HepG2 (cell line): ENCODE data around the gene ITSN2. TPM values are rescaled to one million over a fixed set of nuclear protein-coding genes. Genes with fewer than 3 reads are reported as not detected.

Experiments used
- ATAC-seq: fragments of 200-7000 bp; cut with Tn5 transposase; 3 replicates; pipeline ENCODE4 v1.9.1; 2020; ENCODE audit warnings: mild to moderate bottlenecking, moderate library complexity
- Bru-seq: library from RNA; stranded (reverse); fragments of 400-500 nt; gene quantifications from one replicate; lab custom pipeline; 2021; lab: Mats Ljungman, UMichigan
- BruChase-seq, 2 experiments: library from RNA; stranded (reverse); fragments of 400-500 nt; gene quantifications; one replicate each; lab custom pipeline; 2021; lab: Mats Ljungman, UMichigan
- BruUV-seq: library from RNA; stranded (reverse); fragments of 400-500 nt; replicated peaks from 2 replicates; lab custom pipeline; 2021; lab: Mats Ljungman, UMichigan
- CTCF ChIA-PET: fragments of 300-600 bp; formaldehyde crosslinking; extraction: SDS; loops from one replicate; lab custom pipeline; 2021; ENCODE audit warnings: low total read pairs, inconsistent platforms, low intra/inter-chr PET ratio; lab: Yijun Ruan, JAX
- POLR2A ChIA-PET: fragments of 350-600 bp; sonication (Branson Sonifier 250); formaldehyde crosslinking; loops from one replicate; lab custom pipeline; 2020; ENCODE audit warnings: antibody characterized with exemption, inconsistent platforms; lab: Yijun Ruan, JAX
- DNase-seq: peaks from one replicate; pipeline ENCODE4 v3.0.0-alpha.2; 2015; ENCODE audit warnings: low spot score
- FAIRE-seq: peaks from 3 replicates; lab custom pipeline; 2011; peaks lifted over from hg19 to GRCh38; lab: Jason Lieb, UNC
- H2AFZ ChIP-seq: one replicate; pipeline ENCODE4 v1.6.1; 2011; ENCODE audit warnings: low read length, inconsistent platforms
- H3K27ac ChIP-seq: fragments of 300-600 bp; 3 replicates; pipeline ENCODE4 v1.8.0; 2011; ENCODE audit warnings: mixed run types, mild to moderate bottlenecking, mixed read lengths, low read length, inconsistent platforms; ENCODE audit not compliant: insufficient read depth; ENCODE audit errors: extremely low read length
- H3K27me3 ChIP-seq, 2 experiments: fragments of 200-600 bp in 1 of 2; 2 replicates in 1 of 2; 3 replicates in 1 of 2; pipeline versions ENCODE4 v1.6.0 to v1.8.0; 2011; ENCODE audit warnings: low read length in 2 of 2, mild to moderate bottlenecking in 2 of 2, moderate library complexity in 2 of 2, inconsistent platforms in 1 of 2; ENCODE audit not compliant: insufficient read depth in 2 of 2, control insufficient read depth in 1 of 2
- H3K36me3 ChIP-seq, 2 experiments: fragments of 200-600 bp in 1 of 2; replicated peaks in 1 of 2; 2 replicates in 1 of 2; 3 replicates in 1 of 2; pipeline versions ENCODE4 v1.5.1 to v1.8.0; 2011; ENCODE audit warnings: low read length in 2 of 2, inconsistent platforms in 1 of 2; ENCODE audit not compliant: insufficient read depth in 2 of 2, control insufficient read depth in 1 of 2
- H3K4me1 ChIP-seq: 2 replicates; pipeline ENCODE4 v1.5.1; 2012; ENCODE audit warnings: low read length, inconsistent platforms; ENCODE audit not compliant: insufficient read depth
- H3K4me2 ChIP-seq: 2 replicates; pipeline ENCODE4 v1.6.0; 2011; ENCODE audit warnings: low read depth, low read length, inconsistent platforms
- H3K4me3 ChIP-seq, 3 experiments: fragments of 200-600 bp in 1 of 3; sonication (generic), shearing (Covaris generic) in 1 of 3; replicated peaks in 1 of 3; 2 replicates each; pipeline ENCODE4 v1.5.1; 2011 to 2016; ENCODE audit warnings: low read length in 3 of 3, inconsistent platforms in 2 of 3, low read depth in 2 of 3, mild to moderate bottlenecking in 2 of 3, control low read depth in 1 of 3, mixed read lengths in 1 of 3; ENCODE audit not compliant: insufficient read depth in 1 of 3
- H3K79me2 ChIP-seq: one replicate; pipeline ENCODE4 v1.6.1; 2011; ENCODE audit warnings: low read length, inconsistent platforms; ENCODE audit not compliant: insufficient read depth
- H3K9ac ChIP-seq: 2 replicates; pipeline ENCODE4 v1.6.0; 2011; ENCODE audit warnings: mild to moderate bottlenecking, low read depth, low read length, inconsistent platforms; ENCODE audit not compliant: insufficient read depth
- H3K9me3 ChIP-seq: 2 replicates; pipeline ENCODE4 v1.5.1; 2012; ENCODE audit warnings: mild to moderate bottlenecking, low read length
- H4K20me1 ChIP-seq: 2 replicates; pipeline ENCODE4 v1.6.0; 2011; ENCODE audit warnings: inconsistent platforms, mild to moderate bottlenecking, low read length, moderate library complexity; ENCODE audit not compliant: insufficient read depth
- ARNT2 ChIP-seq: sonication (generic); formaldehyde crosslinking; IDR thresholded peaks from 2 replicates; pipeline ENCODE4 v1.8.0; 2022; ENCODE audit warnings: mild to moderate bottlenecking, low read depth, missing genetic modification reagents, moderate library complexity
- CAMTA2 ChIP-seq: sonication (generic); formaldehyde crosslinking; IDR thresholded peaks from 2 replicates; pipeline ENCODE4 v1.4.0; 2020; ENCODE audit warnings: mild to moderate bottlenecking, missing genetic modification reagents, borderline replicate concordance
- ETV5 ChIP-seq: IDR thresholded peaks from 2 replicates; pipeline ENCODE4 v1.6.1; 2018; ENCODE audit warnings: missing biosample characterization, missing genetic modification reagents, inconsistent platforms, borderline replicate concordance
- IRX3 ChIP-seq: sonication (generic); formaldehyde crosslinking; IDR thresholded peaks from 2 replicates; pipeline ENCODE4 v1.8.1; 2023; ENCODE audit warnings: mild to moderate bottlenecking, low read depth, missing genetic modification reagents, borderline replicate concordance
- MTF2 ChIP-seq: sonication (generic); formaldehyde crosslinking; IDR thresholded peaks from 2 replicates; pipeline ENCODE4 v1.5.0; 2020; ENCODE audit warnings: missing genetic modification reagents, borderline replicate concordance
- RBAK ChIP-seq: sonication (generic); formaldehyde crosslinking; IDR thresholded peaks from 2 replicates; pipeline ENCODE4 v1.5.1; 2020; ENCODE audit warnings: mild to moderate bottlenecking, missing genetic modification reagents
- TCF7L2 ChIP-seq: IDR thresholded peaks from 2 replicates; pipeline ENCODE4 v1.6.1; 2011; ENCODE audit warnings: mild to moderate bottlenecking, low read depth, low read length, moderate library complexity
- ZBTB8A ChIP-seq: sonication (generic); formaldehyde crosslinking; IDR thresholded peaks from 2 replicates; pipeline ENCODE4 v1.4.0; 2020; ENCODE audit warnings: mild to moderate bottlenecking, low read depth, missing genetic modification reagents, borderline replicate concordance
- ZNF235 ChIP-seq: sonication (generic); formaldehyde crosslinking; IDR thresholded peaks from 2 replicates; pipeline ENCODE4 v1.8.1; 2023; ENCODE audit warnings: mild to moderate bottlenecking, missing genetic modification reagents, borderline replicate concordance
- WGBS: methylation state at CpG from one replicate; pipeline ENCODE4 v1.1.6; 2017; ENCODE audit warnings: low lambda C conversion rate; 5-methylcytosine and 5-hydroxymethylcytosine counted together
- in situ Hi-C: cut with HindIII; loops from 2 replicates; pipeline ENCODE4 v1.10.0; 2017; ENCODE audit warnings: low pct_unique_long_range_greater_than_20kb; ENCODE audit not compliant: extremely low pct_ligation_motif_present
- intact Hi-C: fragments of 100-400 bp; cut with micrococcal nuclease; formaldehyde crosslinking; loops from one replicate; pipeline ENCODE4 v1.10.0; 2022; ENCODE audit not compliant: unreplicated experiment
- long read RNA-seq, 2 experiments: library from RNA in 1 of 2; library from polyadenylated mRNA in 1 of 2; stranded (forward) in 1 of 2; unstranded in 1 of 2; transcript quantifications; one replicate each; pipeline ENCODE4 v2.0.0, GENCODE V29; 2019 to 2022
- polyA minus RNA-seq, 3 experiments: library from RNA; depleted of rRNA, polyadenylated mRNA; stranded (reverse); fragments of >200 nt; gene quantifications; 2 replicates each; pipeline ENCODE4 v1.2.3, GENCODE V29; 2011; ENCODE audit warnings: low replicate concordance in 1 of 3
- polyA plus RNA-seq, 8 experiments: library from polyadenylated mRNA; depleted of rRNA in 3 of 8; stranded (reverse) in 7 of 8; unstranded in 1 of 8; fragments of >200 nt; fragmentation: Illumina TruSeq in 4 of 8; extraction: Trizol in 4 of 8; gene quantifications; 2 replicates each; pipeline versions ENCODE4 v1.2.1 to v1.2.3, GENCODE V29; 2011 to 2016; ENCODE audit warnings: low read depth in 4 of 8, missing spikeins in 1 of 8, mixed read lengths in 1 of 8; ENCODE audit not compliant: insufficient read depth in 1 of 8
- total RNA-seq, 5 experiments: library from RNA; depleted of rRNA; stranded (reverse); fragments of >200 nt; fragmentation: Illumina TruSeq; extraction: Trizol; gene quantifications; 2 replicates each; pipeline ENCODE4 v1.2.3, GENCODE V29; 2016; ENCODE audit warnings: low read depth in 1 of 5
- TF ChIP-seq, protein P1 (sequence below): sonication (generic); formaldehyde crosslinking; IDR thresholded peaks from 2 replicates; pipeline ENCODE4 v1.8.0; 2022; ENCODE audit warnings: mild to moderate bottlenecking, missing genetic modification reagents, borderline replicate concordance
- TF ChIP-seq, protein P2 (sequence below): sonication (generic); formaldehyde crosslinking; IDR thresholded peaks from 2 replicates; pipeline ENCODE4 v1.4.0; 2020; ENCODE audit warnings: missing genetic modification reagents, borderline replicate concordance

The ITSN2 gene
- 26.6 and 33.4 TPM in 2 replicates for total RNA-seq (2016; rRNA removed; fragmentation: Illumina TruSeq; extraction: Trizol)
- total RNA-seq (2016; cell fraction: cytosol; rRNA removed; fragmentation: Illumina TruSeq; extraction: Trizol; ENCODE audit: low read depth), result 3.5 and 3.9 TPM in 2 replicates
- 25.9 and 29.3 TPM in 2 replicates for total RNA-seq (2016; cell fraction: insoluble cytoplasmic fraction; rRNA removed; fragmentation: Illumina TruSeq; extraction: Trizol)
- total RNA-seq (2016; cell fraction: membrane; rRNA removed; fragmentation: Illumina TruSeq; extraction: Trizol), result 11.7 and 12.0 TPM in 2 replicates
- total RNA-seq (2016; cell fraction: nucleus; rRNA removed; fragmentation: Illumina TruSeq; extraction: Trizol), result 31.8 and 37.1 TPM in 2 replicates
- polyA plus RNA-seq (2011; rRNA removed), result 22.4 and 26.0 TPM in 2 replicates
- polyA plus RNA-seq (2011; cell fraction: cytosol; rRNA removed), result 10.9 and 13.6 TPM in 2 replicates
- polyA plus RNA-seq (2011; cell fraction: nucleus; rRNA removed), result 38.3 and 45.6 TPM in 2 replicates
- polyA plus RNA-seq (2012), result 18.4 and 19.9 TPM in 2 replicates
- polyA plus RNA-seq (2016; cell fraction: cytosol; fragmentation: Illumina TruSeq; extraction: Trizol; ENCODE audit: low read depth), result 0.83 and 1.1 TPM in 2 replicates
- polyA plus RNA-seq (2016; cell fraction: insoluble cytoplasmic fraction; fragmentation: Illumina TruSeq; extraction: Trizol; ENCODE audit: low read depth), result 21.8 and 23.6 TPM in 2 replicates
- polyA plus RNA-seq (2016; cell fraction: membrane; fragmentation: Illumina TruSeq; extraction: Trizol; ENCODE audit: low read depth), result 3.7 and 3.8 TPM in 2 replicates
- 38.0 and 42.0 TPM in 2 replicates for polyA plus RNA-seq (2016; cell fraction: nucleus; fragmentation: Illumina TruSeq; extraction: Trizol; ENCODE audit: insufficient read depth, low read depth)
- 41.6 and 48.2 TPM in 2 replicates for polyA minus RNA-seq (2011; rRNA and poly(A)+ RNA removed; ENCODE audit: low replicate concordance)
- polyA minus RNA-seq (2011; cell fraction: cytosol; rRNA and poly(A)+ RNA removed), result 16.7 and 18.5 TPM in 2 replicates
- polyA minus RNA-seq (2011; cell fraction: nucleus; rRNA and poly(A)+ RNA removed), result 54.3 and 55.9 TPM in 2 replicates
- Bru-seq, nascent RNA, result percentile 76 among the genes with signal in this experiment
- BruChase-seq, experiment 1, labeled RNA remaining after a 6-hour chase, result percentile 80 among the genes with signal in this experiment
- BruChase-seq, experiment 2, labeled RNA remaining after a 2-hour chase, result percentile 74 among the genes with signal in this experiment
- long read RNA-seq, experiment 1, partial matches to known transcripts, result 19 of 23 reads
- long read RNA-seq, experiment 1, other reads (novel, unspliced or antisense), result 4 of 23 reads
- long read RNA-seq, experiment 2, full-length matches to known transcripts, result 2 of 26 reads
- long read RNA-seq, experiment 2, partial matches to known transcripts, result 5 of 26 reads
- long read RNA-seq, experiment 2, other reads (novel, unspliced or antisense), result 19 of 26 reads

DNA sequence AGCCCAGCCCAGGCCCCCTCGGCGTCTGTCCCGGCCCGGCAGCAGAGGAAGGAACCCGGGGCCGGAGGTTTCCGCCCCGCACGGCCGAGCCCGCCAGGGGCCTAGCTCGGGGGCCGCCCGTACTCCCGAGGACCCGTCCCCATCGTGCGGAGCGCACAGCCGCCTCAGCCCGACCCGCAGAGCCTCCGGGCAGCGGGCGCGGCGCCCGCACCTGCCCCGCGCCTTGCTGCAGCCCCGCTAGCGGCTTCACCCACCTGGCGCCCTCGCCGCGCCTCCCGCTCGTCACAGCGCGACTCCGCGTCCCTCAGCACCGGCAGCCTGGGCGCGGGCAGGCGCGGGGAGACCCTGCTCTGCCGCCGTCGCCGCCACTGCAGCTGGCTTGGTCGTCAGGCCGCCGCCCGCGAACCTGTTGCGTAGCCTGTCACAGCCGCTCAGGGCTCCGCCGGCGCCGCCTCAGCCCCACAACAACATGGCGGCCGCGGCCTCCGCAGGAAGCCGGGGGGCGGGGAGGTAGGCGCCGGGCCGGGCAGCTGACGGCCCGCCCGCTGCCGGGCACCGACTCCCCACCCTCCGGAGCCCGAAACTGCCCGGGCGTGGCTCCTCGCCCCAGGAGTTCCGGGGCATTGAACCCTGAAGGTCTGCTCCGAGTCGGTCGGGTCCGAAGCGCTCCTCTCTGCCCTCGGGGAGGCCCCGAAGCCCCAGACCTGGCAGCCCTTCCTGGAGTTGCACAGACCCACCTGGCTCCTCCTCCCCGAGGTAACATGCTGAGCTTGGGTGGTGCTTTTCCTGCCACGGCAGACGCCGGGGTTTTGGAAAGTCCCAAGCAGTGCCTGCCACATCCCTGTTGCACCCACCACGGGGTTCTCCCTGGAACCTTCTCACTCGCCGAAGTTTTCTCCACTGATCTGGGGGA is at the start of gene ITSN2:
TSS of gene ITSN2 (minus strand) at position 487 of the 913 bp plus-strand sequence. CDS start 32,454 bp downstream, outside the sequence.
- H2AFZ ChIP-seq, result peak within 1 kb of the TSS; percentile 74
- ChIA-PET CTCF (no interaction called here), POLR2A (interaction anchor here (0.9 to 1.8 kb wide), 13 partner anchors 9 to 435 kb away, joined by 3 to 10 read pairs (median 4); partner anchors contain the start of genes ATAD2B, CENPO and PTRHD1)
- peak; percentile 95 for ATAC-seq
- BruUV-seq, result no TSS peak
- H3K79me2 ChIP-seq, result peaks cover 26% of the 10 kb centered on the region
- DNase-seq, result peak; percentile 62
- no peaks in the 10 kb centered on the region for H3K9me3 ChIP-seq
- in situ Hi-C loops, result no loop called here
- H4K20me1 ChIP-seq, result no peaks in the 10 kb centered on the region
- peak within 1 kb of the TSS; percentile 90 for H3K9ac ChIP-seq
- peak within 1 kb of the TSS; percentile 67 for H3K27ac ChIP-seq
- peak within 1 kb of the TSS; percentile 92 to 95 (median 93) for H3K4me3 ChIP-seq
- FAIRE-seq, result no peak
- H3K36me3 ChIP-seq, result no peaks in the 10 kb centered on the region
- intact Hi-C loops, result loop anchor here (1.0 kb wide), 1 partner anchor 138 kb away; no protein-coding TSS in a partner anchor
- H3K4me1 ChIP-seq, result peaks cover 40% of the 10 kb centered on the region
- 12% methylated on average over 22 of the region's 96 CpGs for WGBS
- H3K4me2 ChIP-seq, result peak within 1 kb of the TSS; percentile 79
- no peaks in the 10 kb centered on the region; a peak in 1 of 5 replicates for H3K27me3 ChIP-seq
- TF ChIP-seq CAMTA2 (CRISPR knock-in tag) (no peak), RBAK (CRISPR knock-in tag) (no peak), TCF7L2 (no peak), MTF2 (CRISPR knock-in tag) (peak; percentile 77; the same call in 1 of the 2 replicates), IRX3 (CRISPR knock-in tag) (peak; percentile 90), ZNF235 (CRISPR knock-in tag) (no peak), ZBTB8A (CRISPR knock-in tag) (peak; percentile 96), ETV5 (CRISPR knock-in tag) (peak; percentile 55; the same call in 1 of the 2 replicates), ARNT2 (CRISPR knock-in tag) (peak; percentile 81; the same call in 1 of the 2 replicates)
- TF ChIP-seq, protein P1, sequence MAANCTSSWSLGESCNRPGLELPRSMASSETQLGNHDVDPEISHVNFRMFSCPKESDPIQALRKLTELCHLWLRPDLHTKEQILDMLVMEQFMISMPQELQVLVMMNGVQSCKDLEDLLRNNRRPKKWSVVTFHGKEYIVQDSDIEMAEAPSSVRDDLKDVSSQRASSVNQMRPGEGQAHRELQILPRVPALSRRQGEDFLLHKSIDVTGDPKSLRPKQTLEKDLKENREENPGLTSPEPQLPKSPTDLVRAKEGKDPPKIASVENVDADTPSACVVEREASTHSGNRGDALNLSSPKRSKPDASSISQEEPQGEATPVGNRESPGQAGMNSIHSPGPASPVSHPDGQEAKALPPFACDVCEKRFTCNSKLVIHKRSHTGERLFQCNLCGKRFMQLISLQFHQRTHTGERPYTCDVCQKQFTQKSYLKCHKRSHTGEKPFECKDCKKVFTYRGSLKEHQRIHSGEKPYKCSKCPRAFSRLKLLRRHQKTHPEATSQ (CRISPR knock-in tag), result peak; percentile 62; the same call in 1 of the 2 replicates
- TF ChIP-seq, protein P2, sequence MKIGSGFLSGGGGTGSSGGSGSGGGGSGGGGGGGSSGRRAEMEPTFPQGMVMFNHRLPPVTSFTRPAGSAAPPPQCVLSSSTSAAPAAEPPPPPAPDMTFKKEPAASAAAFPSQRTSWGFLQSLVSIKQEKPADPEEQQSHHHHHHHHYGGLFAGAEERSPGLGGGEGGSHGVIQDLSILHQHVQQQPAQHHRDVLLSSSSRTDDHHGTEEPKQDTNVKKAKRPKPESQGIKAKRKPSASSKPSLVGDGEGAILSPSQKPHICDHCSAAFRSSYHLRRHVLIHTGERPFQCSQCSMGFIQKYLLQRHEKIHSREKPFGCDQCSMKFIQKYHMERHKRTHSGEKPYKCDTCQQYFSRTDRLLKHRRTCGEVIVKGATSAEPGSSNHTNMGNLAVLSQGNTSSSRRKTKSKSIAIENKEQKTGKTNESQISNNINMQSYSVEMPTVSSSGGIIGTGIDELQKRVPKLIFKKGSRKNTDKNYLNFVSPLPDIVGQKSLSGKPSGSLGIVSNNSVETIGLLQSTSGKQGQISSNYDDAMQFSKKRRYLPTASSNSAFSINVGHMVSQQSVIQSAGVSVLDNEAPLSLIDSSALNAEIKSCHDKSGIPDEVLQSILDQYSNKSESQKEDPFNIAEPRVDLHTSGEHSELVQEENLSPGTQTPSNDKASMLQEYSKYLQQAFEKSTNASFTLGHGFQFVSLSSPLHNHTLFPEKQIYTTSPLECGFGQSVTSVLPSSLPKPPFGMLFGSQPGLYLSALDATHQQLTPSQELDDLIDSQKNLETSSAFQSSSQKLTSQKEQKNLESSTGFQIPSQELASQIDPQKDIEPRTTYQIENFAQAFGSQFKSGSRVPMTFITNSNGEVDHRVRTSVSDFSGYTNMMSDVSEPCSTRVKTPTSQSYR (CRISPR knock-in tag), result peak; percentile 20; the same call in 1 of the 2 replicates
